NB4 (cell line): ENCODE measurements around the gene RGS14.
"Not testable (repeated sequence)": the region's sequence is repeated elsewhere in the genome, so short reads cannot be mapped to it uniquely, and the experiment has no call there.

Experiments used
- DNase-seq: peaks from one replicate; pipeline ENCODE4 v3.0.0; 2010; ENCODE audit warnings: low read depth
- H3K4me3 ChIP-seq: one replicate; pipeline ENCODE4 v1.5.1; 2011; ENCODE audit warnings: mild to moderate bottlenecking, low read depth, low read length, moderate library complexity
- CTCF ChIP-seq: IDR thresholded peaks from one replicate; pipeline ENCODE4 v1.5.1; 2012; ENCODE audit warnings: low read depth, low read length
- MYC ChIP-seq: IDR thresholded peaks from 2 replicates; pipeline ENCODE4 v1.6.1; 2011; ENCODE audit warnings: low read depth, low read length
- POLR2A ChIP-seq: IDR thresholded peaks from 2 replicates; pipeline ENCODE4 v1.6.1; 2011; ENCODE audit warnings: mild to moderate bottlenecking; ENCODE audit not compliant: insufficient read length; ENCODE audit errors: extremely low read depth
- TF ChIP-seq, protein P1 (sequence below): IDR thresholded peaks from 2 replicates; pipeline ENCODE4 v1.6.1; 2011; ENCODE audit warnings: low read depth, low read length

Gene RGS14

DNA sequence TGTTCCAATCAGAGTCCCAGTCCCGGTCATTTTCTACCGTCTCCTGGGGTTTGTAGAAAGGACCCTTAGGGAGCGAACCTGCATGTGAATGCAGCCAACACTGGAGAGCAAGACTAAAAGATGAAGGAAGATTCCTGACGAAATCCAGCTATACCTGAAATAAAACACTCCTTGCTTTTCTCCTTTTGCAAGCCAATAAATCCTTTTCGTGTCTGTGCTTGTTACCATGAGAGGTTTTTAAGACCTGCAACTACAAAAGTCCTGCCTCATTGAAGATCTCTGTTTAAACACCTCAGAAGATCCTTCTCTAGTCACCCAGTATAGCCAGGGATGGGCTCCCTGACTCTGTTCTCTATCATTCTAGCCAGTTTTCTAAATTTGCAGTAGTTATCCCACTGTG is 16.5 kb downstream of the RGS14 start:
- H3K4me3 ChIP-seq = no peak overlapping the region
- no peak for DNase-seq
- TF ChIP-seq MYC = no peak
- TF ChIP-seq POLR2A = no peak
- TF ChIP-seq, protein P1, sequence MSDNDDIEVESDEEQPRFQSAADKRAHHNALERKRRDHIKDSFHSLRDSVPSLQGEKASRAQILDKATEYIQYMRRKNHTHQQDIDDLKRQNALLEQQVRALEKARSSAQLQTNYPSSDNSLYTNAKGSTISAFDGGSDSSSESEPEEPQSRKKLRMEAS = no peak
- no peak for TF ChIP-seq CTCF

DNA sequence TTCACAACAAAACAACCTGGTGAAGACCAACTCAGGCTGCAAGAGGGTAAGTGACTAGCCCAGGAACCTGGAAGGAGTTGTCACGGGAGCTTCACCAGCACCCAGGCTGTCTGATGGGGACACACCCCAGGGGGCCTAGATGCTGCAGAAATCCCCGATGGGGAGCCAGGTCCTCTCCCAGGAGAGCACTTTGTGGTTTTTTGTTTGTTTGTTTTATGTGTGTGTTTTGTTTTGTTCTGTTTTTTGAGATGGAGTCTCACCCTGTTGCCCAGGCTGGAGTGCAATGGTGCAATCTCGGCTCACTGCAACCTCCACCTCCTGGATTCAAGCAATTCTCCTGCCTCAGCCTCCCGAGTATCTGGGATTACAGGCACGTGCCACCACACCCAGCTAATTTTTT is 17.8 kb downstream of the RGS14 start:
- not testable (repeated sequence) for DNase-seq, H3K4me3 ChIP-seq

GRCh38 chr5:177376107-177376506 is 18.4 kb downstream of the RGS14 start:
- H3K4me3 ChIP-seq = no peak overlapping the region
- TF ChIP-seq, protein P1 = no peak
- TF ChIP-seq CTCF = no peak
- TF ChIP-seq MYC = no peak
- no peak for TF ChIP-seq POLR2A
- no peak for DNase-seq

- TF ChIP-seq MYC (no peak), CTCF (no peak), POLR2A (no peak)
- TF ChIP-seq, protein P1 = no peak
- no peak for DNase-seq
- no peak overlapping the region for H3K4me3 ChIP-seq
Measured at GRCh38 chr5:177377851-177378776, 20.4 kb downstream of the RGS14 start.

DNA sequence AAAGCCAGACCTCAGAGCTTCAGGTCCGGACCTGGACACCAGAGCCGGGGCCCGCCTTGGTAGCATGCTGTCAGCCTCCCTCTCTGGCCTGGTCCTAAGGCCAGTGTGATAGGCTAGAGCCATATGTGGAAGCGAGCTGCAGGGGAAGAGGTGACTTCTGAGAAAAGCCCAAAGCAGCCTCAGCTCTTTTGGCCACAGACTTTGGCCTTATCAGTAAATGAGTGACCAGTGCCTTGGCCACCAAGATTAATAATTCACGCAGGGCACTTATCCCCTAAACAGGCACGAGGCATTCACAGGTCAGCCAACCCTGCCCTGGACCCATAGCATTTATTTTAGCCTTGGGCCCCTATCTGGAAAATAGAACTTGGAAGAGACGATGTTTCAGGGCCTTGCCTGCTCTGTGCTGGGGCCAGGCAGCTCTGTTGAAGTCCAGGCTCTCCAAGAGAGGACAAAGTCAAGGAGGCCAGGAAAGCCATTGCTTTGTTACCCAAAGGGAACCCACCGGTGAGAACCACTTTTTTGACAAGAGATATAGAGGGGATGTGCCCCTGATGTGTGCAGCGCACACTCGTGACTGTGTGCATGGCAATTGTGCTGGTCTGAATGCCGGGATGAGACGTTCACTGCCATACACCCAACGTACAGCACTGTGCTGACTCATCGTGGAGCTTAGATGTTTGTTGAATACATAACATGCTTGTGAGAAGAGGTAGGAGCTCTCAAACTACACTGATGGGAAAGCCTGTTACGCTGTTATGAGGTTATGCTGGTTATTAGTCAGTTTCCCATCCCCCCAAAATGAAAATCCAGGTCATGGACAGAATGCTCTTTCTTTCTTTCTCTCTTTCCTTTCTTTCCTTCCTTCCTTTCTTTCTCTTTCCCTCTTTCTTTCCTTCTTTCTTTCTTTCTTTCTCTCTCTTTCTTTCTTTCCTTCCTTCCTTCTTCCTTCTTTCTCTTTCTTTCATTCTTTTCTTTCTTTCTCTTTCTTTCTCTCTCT is 21.5 kb downstream of the RGS14 start:
- no peak overlapping the region for H3K4me3 ChIP-seq
- peak; percentile 60 for DNase-seq
- TF ChIP-seq POLR2A = no peak
- no peak for TF ChIP-seq CTCF
- TF ChIP-seq, protein P1 = no peak

DNA sequence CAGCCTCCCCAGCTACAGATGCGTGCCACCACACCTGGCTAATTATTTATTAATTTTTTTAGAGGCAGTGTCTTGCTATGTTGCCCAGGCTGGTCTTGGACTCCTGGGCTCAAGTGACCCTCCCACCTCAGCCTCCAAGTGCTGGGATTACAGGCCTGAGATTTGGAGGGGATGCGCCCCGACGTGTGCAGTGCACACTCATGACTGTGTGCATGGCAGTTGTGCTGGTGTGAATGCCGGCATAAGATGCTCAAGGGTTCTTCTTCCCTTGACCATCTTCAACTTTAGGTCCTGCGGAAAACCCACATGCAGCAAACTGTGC is 23.0 kb downstream of the RGS14 start:
- TF ChIP-seq, protein P1 = no peak
- TF ChIP-seq MYC (no peak), CTCF (no peak), POLR2A (no peak)
- no peak for DNase-seq
- no peak overlapping the region for H3K4me3 ChIP-seq
